B cell (primary cell): Measurements from ENCODE around the gene DLX3. TPM values are rescaled to one million over a fixed set of nuclear protein-coding genes. Genes with fewer than 3 reads are reported as not detected.

Source experiments
- ATAC-seq: fragments of 200-7000 bp; cut with Tn5 transposase; one replicate; pipeline ENCODE4 v1.10.0; 2021; ENCODE audit warnings: low read depth, mild to moderate bottlenecking, moderate number of reproducible peaks, moderate library complexity
- CTCF ChIA-PET: fragments of 350-600 bp; sonication (Branson Sonifier 250); formaldehyde crosslinking; loops from one replicate; lab custom pipeline; 2021; ENCODE audit warnings: antibody characterized with exemption, inconsistent platforms; lab: Charles Lee
- POLR2A ChIA-PET: fragments of 350-600 bp; sonication (Branson Sonifier 250); formaldehyde crosslinking; loops from one replicate; lab custom pipeline; 2021; ENCODE audit warnings: antibody characterized with exemption; lab: Charles Lee
- DNase-seq: peaks from one replicate; pipeline ENCODE4 v3.0.0; 2013
- H2AFZ ChIP-seq: 2 replicates; pipeline ENCODE4 v1.6.1; 2012; ENCODE audit warnings: mild to moderate bottlenecking, low read depth, low read length; ENCODE audit not compliant: insufficient read depth, poor library complexity, severe bottlenecking
- H3K27ac ChIP-seq, 2 donors: 1 replicate in 1 of 2; 2 replicates in 1 of 2; pipeline ENCODE4 v1.5.1; 2012 to 2013; ENCODE audit warnings: low read length in 2 of 2, mild to moderate bottlenecking in 2 of 2, moderate library complexity in 1 of 2
- H3K27me3 ChIP-seq, 4 experiments: fragments of 200-600 bp in 1 of 4; sonication (generic) in 1 of 4; replicated peaks in 1 of 4; 1 replicate in 2 of 4; 2 replicates in 2 of 4; pipeline versions ENCODE4 v1.6.1 to v1.7.0; 2013 to 2016; ENCODE audit warnings: low read length in 3 of 4, mild to moderate bottlenecking in 2 of 4, mixed read lengths in 1 of 4, moderate library complexity in 1 of 4; ENCODE audit not compliant: insufficient read depth in 4 of 4, control insufficient read depth in 3 of 4; ENCODE audit errors: control extremely low read depth in 1 of 4
- H3K36me3 ChIP-seq, 2 experiments: replicated peaks in 1 of 2; 1 replicate in 1 of 2; 2 replicates in 1 of 2; pipeline versions ENCODE4 v1.6.1 to v1.7.1; 2013; ENCODE audit warnings: low read length in 1 of 2; ENCODE audit not compliant: insufficient read depth in 2 of 2, control insufficient read depth in 1 of 2; ENCODE audit errors: control extremely low read depth in 1 of 2, extremely low read depth in 1 of 2
- H3K4me1 ChIP-seq, 2 donors: fragments of 200-600 bp in 1 of 2; sonication (generic) in 1 of 2; 1 replicate in 1 of 2; 2 replicates in 1 of 2; pipeline versions ENCODE4 v1.5.1 to v1.6.1; 2013 to 2017; ENCODE audit warnings: low read length in 2 of 2; ENCODE audit not compliant: control insufficient read depth in 2 of 2, insufficient read depth in 2 of 2
- H3K4me2 ChIP-seq: replicated peaks from 2 replicates; pipeline ENCODE3; 2012; ENCODE audit warnings: mild to moderate bottlenecking, low read depth, low read length; ENCODE audit not compliant: poor library complexity, severe bottlenecking
- H3K4me3 ChIP-seq, 5 experiments: fragments of 200-600 bp in 1 of 5; sonication (generic) in 1 of 5; 1 replicate in 3 of 5; 2 replicates in 2 of 5; pipeline versions ENCODE4 v1.5.1 to v1.7.0; 2011 to 2016; ENCODE audit warnings: low read length in 4 of 5, mild to moderate bottlenecking in 4 of 5, low read depth in 2 of 5, control low read depth in 1 of 5, moderate library complexity in 1 of 5; ENCODE audit not compliant: insufficient read depth in 1 of 5; ENCODE audit errors: control extremely low read depth in 1 of 5, extremely low read depth in 1 of 5
- H3K79me2 ChIP-seq: fragments of 200-600 bp; sonication (generic); one replicate; pipeline ENCODE4 v1.6.0; 2016; ENCODE audit warnings: low read length; ENCODE audit not compliant: control insufficient read depth, insufficient read depth
- H3K9ac ChIP-seq: fragments of 200-600 bp; sonication (generic); 2 replicates; pipeline ENCODE4 v1.6.1; 2017; ENCODE audit warnings: mild to moderate bottlenecking, low read length, moderate library complexity
- H3K9me3 ChIP-seq, 3 donors: one replicate each; pipeline versions ENCODE4 v1.6.1 to v1.7.1; 2013; ENCODE audit warnings: low read length in 2 of 3; ENCODE audit not compliant: control insufficient read depth in 2 of 3, insufficient read depth in 1 of 3; ENCODE audit errors: control extremely low read depth in 1 of 3
- H4K20me1 ChIP-seq: 2 replicates; pipeline ENCODE4 v1.6.0; 2012; ENCODE audit warnings: mild to moderate bottlenecking, low read length; ENCODE audit not compliant: insufficient read depth, control insufficient read depth, poor library complexity, severe bottlenecking
- H3K27ac Mint-ChIP-seq: one replicate; pipeline ENCODE4 v1.8.0; 2021; ENCODE audit warnings: mixed read lengths
- H3K27me3 Mint-ChIP-seq: one replicate; pipeline ENCODE4 v1.8.0; 2021; ENCODE audit warnings: mixed read lengths
- H3K4me1 Mint-ChIP-seq: one replicate; pipeline ENCODE4 v1.8.0; 2021; ENCODE audit warnings: mixed read lengths
- H3K4me3 Mint-ChIP-seq: one replicate; pipeline ENCODE4 v1.8.0; 2021; ENCODE audit warnings: mixed read lengths
- H3K9me3 Mint-ChIP-seq: one replicate; pipeline ENCODE4 v1.8.0; 2022; ENCODE audit warnings: mixed read lengths; ENCODE audit not compliant: insufficient read depth
- CTCF ChIP-seq: fragments of 200-600 bp; IDR thresholded peaks from one replicate; pipeline ENCODE4 v1.8.0; 2022; ENCODE audit warnings: antibody characterized with exemption, mild to moderate bottlenecking
- EZH2 ChIP-seq: IDR thresholded peaks from 2 replicates; pipeline ENCODE4 v1.6.1; 2012; ENCODE audit warnings: borderline replicate concordance, low read depth, mild to moderate bottlenecking, moderate library complexity, low read length; ENCODE audit not compliant: insufficient read depth, poor library complexity, severe bottlenecking
- WGBS: methylation state at CpG from one replicate; pipeline ENCODE4 v1.1.5; 2013; ENCODE audit warnings: missing lambda C conversion rate; ENCODE audit not compliant: insufficient coverage; 5-methylcytosine and 5-hydroxymethylcytosine counted together
- intact Hi-C: fragments of 100-400 bp; cut with micrococcal nuclease; formaldehyde crosslinking; loops from one replicate; pipeline ENCODE4 v1.10.0; 2022
- polyA plus RNA-seq: library from polyadenylated mRNA; depleted of rRNA; stranded (reverse); fragments of >200 nt; gene quantifications from 2 replicates; pipeline ENCODE4 v1.2.3, GENCODE V29; 2012
- total RNA-seq, 2 donors: library from RNA; stranded (reverse); fragments of 120-200 nt in 1 of 2; gene quantifications; 1 replicate in 1 of 2; 2 replicates in 1 of 2; pipeline versions ENCODE4 v1.2.3 to v1.2.4, GENCODE V29; 2013 to 2022

DLX3 gene
- total and polyA plus RNA-seq, 2 donors (not counting 1 experiment from before 2014, with no cell fraction given) = not detected

GRCh38 chr17:49987290-49987585 is 7.8 kb downstream of the DLX3 start:
- ATAC-seq (no peak), DNase-seq (no peak)
- Histone ChIP-seq H3K27me3 (peaks cover 0 to 76% (median 17%) of the 10 kb centered on the region in 4 experiments), H4K20me1 (no peaks in the 10 kb centered on the region), H2AFZ (no peak overlapping the region), H3K9me3 (peaks cover 0 to 2% (median 0%) of the 10 kb centered on the region in 3 donors), H3K4me3 (no peak overlapping the region), H3K4me2 (no peak overlapping the region), H3K27ac (no peak overlapping the region), H3K4me1 (no peaks in the 10 kb centered on the region), H3K36me3 (no peaks in the 10 kb centered on the region), H3K9ac (no peak overlapping the region), H3K79me2 (no peaks in the 10 kb centered on the region)
- H3K9me3 Mint-ChIP-seq = no peaks in the 10 kb centered on the region
- peaks cover 68% of the 10 kb centered on the region for H3K27me3 Mint-ChIP-seq
- no peak overlapping the region for H3K27ac Mint-ChIP-seq
- POLR2A ChIA-PET = no interaction called here
- no CpG with 5 or more reads among the region's 2 CpGs for WGBS
- CTCF ChIA-PET = interaction anchor here (1.3 to 5.1 kb wide), 4 partner anchors 10 to 126 kb away, joined by 3 to 41 read pairs (median 5); no protein-coding TSS in a partner anchor
- H3K4me1 Mint-ChIP-seq = peaks cover 2% of the 10 kb centered on the region
- no peak for TF ChIP-seq EZH2
- intact Hi-C loops = no loop called here
- H3K4me3 Mint-ChIP-seq = no peak overlapping the region

- Histone ChIP-seq H2AFZ (no peak overlapping the region), H3K4me1 (no peaks in the 10 kb centered on the region)
- DNase-seq = no peak
Observed at GRCh38 chr17:49986396-49987289, 8.4 kb downstream of the DLX3 start.

More at GRCh38 chr17:49986396-49987289, 8.4 kb downstream of the DLX3 start:
- Histone ChIP-seq H3K4me3 (no peak overlapping the region), H3K36me3 (no peaks in the 10 kb centered on the region), H3K9ac (no peak overlapping the region), H4K20me1 (no peaks in the 10 kb centered on the region), H3K9me3 (peaks cover 0 to 2% (median 0%) of the 10 kb centered on the region in 3 donors), H3K79me2 (no peaks in the 10 kb centered on the region), H3K27ac (no peak overlapping the region), H3K27me3 (peaks cover 0 to 74% (median 12%) of the 10 kb centered on the region in 4 experiments), H3K4me2 (no peak overlapping the region)
- H3K27me3 Mint-ChIP-seq = peaks cover 67% of the 10 kb centered on the region
- no peak for ATAC-seq
- no peak for TF ChIP-seq CTCF
- TF ChIP-seq EZH2 = no peak
- ChIA-PET POLR2A (no interaction called here), CTCF (interaction anchor here (0.6 to 5.1 kb wide), 5 partner anchors 11 to 107 kb away, joined by 3 to 41 read pairs (median 4); no protein-coding TSS in a partner anchor)
- intact Hi-C loops = no loop called here
- H3K27ac Mint-ChIP-seq = no peak overlapping the region
- 59% methylated on average over 4 of the region's 6 CpGs for WGBS
- H3K9me3 Mint-ChIP-seq = no peaks in the 10 kb centered on the region
- no peaks in the 10 kb centered on the region for H3K4me1 Mint-ChIP-seq
- H3K4me3 Mint-ChIP-seq = no peak overlapping the region
